GM21619 (cell line): ENCODE results near the gene PHLDA2.

Experiments used
- ATAC-seq: cut with Tn5 transposase; IDR thresholded peaks from one replicate; pipeline ENCODE4 v1.9.1; 2021; ENCODE audit not compliant: unreplicated experiment

The PHLDA2 gene

DNA sequence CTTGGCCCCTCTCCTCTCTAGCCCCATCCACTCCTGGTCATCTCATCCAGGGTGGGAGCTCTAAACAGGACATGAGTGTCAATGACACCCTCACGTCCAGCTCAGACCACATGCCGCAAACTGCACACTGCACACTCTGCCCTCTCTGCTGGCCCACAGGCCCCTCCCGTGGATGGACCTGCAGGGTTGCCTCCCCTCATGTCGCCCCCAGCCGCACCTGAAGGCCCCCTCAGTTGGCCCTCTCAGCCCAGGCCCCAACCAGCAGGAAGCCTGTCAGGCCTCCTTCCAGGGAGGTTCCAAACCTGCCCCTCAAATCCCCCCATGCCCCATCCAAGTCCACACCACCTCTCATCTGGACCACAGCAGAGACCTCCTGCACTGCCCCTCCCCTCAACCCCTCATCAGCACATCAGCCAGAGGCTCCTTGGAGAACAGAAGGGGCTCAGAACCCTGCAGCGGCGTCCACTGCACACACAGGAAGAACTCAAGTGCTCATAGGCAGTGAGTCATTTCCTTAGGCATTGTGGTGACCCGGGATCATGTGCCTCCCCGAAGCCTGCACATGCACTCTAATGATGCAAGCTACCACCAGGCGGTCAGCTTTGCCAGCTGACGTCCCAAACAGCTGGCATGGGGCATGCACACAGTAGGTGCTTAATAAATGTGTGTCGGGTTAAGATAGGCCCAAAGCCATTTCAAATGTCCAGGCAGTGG, 30.7 kb downstream of the PHLDA2 start:
- ATAC-seq = no peak

DNA sequence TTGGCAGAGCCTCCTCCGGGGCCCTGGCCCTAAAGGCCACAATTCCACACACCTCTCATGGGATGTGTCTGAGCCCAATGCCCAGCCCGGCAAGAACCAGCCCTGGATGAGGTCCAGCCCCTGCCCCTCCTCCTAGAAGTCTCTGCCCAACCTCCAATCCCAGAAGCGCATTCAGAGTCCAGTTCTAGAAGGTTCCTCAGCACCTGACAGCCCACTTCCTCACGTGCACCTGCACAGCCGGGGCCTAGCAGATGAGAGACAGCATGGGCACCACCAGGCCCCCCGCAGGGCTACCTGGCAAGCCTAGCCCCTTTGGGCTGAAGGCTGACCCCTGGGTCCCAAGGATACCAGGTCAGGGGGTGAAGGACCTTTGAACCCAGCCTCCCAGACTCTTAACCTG, 32.2 kb downstream of the PHLDA2 start:
- ATAC-seq = no peak

DNA sequence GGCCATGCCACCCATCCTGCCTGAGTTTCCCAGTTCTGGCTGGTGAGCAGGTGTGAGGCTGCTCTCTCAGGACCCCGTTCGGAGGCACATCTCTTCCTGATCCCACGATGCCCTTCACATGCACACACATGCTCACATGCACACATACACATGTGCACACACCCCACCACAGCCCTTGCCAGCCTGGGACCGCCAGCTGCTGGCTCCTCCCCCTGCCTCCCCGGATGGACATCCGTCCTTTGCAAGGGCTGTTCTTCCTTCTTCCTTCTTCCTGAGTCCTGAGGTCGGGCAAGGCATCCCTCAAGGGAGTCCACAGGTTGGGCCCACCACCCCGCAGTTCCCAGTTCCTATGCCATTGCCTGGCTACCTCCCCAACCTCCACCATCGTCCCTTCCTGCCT, 33.2 kb downstream of the PHLDA2 start:
- no peak for ATAC-seq

DNA sequence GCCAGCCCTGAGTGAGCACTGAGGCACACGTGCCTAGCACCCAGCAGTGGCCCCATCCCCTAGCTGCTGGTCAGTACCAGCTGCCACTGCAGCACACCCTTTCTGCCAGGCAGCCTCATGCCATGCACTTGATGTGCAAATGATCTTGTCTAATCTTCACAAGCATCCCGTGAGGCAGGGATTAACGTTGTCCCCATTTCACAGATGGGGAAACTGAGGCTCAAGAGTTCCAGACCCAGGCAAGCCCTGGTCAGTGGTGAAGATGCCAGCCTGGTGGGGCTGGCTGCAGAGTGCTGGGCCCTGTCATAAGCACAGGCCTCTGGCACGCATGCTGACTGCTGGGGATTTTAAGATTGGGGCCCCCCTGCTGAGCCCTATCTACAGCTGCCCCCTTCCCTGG, 35.3 kb downstream of the PHLDA2 start:
- ATAC-seq = no peak

DNA sequence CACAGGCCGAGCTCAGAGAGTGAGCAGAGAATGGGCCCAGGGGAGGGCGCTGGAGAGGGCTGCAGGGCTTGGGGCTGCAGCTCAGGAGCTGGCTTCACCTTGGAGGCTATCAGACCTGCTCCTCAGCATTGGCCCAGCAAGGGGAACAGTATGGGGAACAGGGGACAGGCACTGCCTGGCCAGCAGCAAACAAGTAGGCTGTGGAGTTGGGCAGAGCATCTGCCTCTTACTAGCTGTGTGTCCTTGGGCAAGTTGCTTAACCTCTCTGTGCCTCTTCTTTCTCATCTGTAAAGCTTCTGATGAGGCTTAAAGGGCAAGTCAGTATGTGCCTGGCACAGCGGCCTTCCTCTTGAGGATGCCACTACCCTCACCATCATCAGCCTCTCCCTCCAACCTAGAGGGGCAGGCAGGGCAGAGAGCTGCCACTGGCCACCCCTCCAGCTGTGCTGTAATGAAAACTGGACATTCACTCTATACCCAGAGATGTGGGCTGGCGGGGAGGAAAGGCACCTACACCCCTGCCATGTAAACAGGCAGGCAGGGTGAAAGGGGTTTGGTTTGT, 36.2 kb downstream of the PHLDA2 start:
- no peak for ATAC-seq

DNA sequence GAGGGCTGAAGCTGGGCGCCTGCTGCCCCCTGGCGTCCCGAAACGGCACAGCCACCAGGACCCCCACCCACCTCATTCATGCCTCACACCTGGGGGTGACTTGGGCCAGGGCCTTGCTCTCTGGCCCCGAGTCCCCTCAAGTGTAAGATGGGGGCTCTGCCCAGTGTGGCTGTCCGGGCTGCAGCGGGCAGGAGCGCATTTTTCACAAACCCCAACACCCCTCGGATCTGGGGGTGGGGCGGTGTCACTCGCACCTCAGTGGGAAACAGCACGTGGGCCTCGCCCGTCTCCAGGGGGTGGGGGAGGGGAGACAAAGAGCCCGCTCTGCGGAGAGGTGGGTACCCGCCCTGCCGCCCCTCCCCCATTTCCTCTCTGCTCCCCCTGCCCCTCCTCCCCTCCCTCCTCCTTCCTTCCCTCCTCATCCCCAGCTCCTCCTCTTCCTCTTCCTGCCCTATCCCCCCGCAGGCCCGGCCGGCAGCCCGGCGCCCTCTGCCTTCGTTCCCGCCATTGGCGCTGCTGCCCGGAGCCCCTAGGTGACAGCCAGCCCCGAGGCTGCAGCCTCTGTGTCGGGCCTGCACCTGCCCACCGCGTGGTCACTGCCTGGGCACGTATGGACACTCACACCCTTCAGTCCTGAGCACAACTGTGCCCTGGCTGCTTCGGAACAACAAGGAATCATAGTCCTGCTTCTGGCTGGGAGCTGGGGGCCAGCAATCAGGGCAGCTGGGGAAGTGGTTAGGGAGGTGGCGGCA, 36.8 kb downstream of the PHLDA2 start:
- ATAC-seq = no peak

DNA sequence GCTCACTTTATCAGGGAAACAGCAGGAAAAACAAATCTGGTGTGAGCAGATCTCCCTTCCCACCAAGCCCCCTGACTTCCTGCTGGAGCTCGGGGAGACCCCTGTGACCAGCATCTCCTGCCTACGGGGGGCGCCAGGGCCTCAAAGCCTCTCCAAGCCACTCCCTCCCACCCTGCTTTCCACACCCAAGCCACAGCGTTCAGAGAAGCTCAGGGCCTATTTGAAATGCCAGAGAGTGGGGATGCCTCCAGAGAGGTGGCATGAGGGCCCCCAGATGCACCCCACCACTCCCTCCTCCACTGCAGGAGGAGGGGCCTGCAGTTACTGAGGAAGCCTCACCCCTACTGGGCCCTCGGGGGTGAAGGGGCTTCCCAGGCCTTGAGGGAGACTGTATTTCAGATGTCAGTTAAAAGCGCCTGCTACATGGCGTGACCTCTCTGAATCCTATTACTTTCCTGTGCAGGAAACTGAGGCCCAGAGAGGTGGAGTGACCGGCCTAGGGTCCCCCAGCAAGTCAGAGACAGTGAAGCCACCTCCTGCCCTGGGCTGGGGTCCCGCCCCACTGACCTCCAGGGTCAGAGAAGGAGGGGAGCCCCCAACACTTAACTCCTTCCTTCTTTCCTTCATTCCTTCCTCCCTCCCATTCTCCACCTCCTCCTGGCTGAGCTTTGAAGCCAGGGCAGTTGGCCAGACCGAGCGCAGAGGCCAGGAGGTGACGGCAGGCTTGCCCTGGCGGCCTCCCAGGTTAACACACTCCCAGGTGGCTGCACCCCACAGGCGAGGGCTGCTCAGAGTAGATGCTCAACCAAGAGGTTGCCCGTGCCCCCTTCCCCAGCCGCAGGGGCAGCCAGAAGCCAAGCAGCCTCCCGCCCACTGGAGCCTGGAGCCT, 37.6 kb downstream of the PHLDA2 start:
- no peak for ATAC-seq

DNA sequence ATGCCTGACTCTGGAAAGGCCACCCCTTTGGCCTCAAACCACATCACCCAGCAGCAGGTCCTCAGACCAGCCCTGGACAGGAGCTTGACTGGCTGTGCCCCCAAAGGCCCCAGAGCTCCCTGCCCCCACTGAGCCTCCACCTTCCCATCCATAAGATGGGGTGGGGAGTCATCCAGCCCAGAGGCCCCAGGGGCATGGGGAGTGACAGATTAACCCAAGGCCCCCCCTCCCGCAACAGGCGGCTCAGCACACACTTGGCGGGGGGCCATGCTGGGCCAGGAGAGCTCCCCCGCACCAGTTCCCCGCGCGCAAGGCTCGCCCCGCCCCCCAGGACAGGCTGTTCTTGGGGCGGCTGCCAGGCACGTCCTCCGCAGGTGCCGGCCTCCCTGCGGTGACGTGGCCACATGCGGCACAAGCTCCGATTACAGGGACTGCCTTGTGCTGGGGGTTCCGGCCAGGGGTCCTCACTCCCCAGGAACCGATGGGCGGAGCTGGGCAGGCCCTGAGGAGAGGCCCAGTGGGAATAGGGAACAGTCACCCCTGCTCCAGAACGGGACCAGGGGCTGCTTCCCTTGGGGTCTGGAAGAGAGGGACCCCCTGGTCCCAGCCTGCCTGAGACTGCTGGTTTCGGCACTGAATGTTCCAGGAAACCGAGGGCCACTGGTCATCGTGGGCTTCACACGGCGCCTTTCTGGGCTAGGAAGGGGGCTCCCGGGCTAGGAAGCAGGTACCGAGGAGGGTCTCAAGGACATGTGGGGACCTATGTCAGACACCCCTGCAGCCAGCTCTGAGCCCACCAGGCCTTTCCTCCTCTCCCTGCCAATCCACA, 38.5 kb downstream of the PHLDA2 start:
- ATAC-seq = no peak

DNA sequence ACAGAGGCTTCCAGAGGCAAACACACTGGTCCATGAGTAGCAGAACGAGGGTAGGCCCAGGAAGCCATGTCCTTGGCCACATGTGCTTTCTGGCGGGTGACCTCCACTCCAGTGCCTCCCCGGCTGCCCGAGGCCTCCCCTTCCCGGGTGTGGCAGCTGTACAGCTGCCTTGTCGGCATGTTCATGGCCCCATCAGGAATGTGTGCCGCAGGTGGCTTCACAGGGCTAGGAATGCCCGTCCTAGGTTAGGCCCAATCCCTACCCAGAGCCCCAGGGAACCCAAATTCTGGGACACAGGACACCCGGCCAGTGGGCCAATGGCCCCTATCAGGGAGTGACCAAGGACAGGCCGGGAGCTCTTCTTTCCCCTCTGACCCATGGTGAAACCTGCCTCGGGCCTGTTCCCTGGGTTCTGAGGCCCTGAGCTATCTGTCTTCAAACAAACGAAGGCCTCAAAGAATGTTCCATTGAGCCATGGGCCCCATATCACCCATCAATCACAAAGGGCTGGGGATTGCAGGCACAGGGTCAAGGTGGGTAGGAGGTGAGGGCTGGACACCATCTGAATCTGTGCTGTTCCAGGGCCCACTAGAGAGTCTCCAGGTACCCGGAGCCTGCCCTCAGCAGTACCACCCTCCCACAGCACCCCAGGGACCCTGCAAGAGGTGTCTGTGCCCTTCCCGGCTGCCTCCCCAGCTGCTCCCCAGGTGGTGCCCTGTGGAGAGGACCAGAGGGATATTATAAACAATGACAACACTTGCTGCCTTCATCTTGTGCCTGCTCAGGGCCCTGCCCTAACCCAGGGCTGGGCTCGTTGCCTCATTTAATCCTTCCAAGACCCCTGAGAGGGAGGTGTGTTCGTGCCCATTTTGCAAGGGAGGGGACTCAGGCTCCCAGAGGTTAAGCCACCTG, 39.6 kb downstream of the PHLDA2 start:
- ATAC-seq = no peak

DNA sequence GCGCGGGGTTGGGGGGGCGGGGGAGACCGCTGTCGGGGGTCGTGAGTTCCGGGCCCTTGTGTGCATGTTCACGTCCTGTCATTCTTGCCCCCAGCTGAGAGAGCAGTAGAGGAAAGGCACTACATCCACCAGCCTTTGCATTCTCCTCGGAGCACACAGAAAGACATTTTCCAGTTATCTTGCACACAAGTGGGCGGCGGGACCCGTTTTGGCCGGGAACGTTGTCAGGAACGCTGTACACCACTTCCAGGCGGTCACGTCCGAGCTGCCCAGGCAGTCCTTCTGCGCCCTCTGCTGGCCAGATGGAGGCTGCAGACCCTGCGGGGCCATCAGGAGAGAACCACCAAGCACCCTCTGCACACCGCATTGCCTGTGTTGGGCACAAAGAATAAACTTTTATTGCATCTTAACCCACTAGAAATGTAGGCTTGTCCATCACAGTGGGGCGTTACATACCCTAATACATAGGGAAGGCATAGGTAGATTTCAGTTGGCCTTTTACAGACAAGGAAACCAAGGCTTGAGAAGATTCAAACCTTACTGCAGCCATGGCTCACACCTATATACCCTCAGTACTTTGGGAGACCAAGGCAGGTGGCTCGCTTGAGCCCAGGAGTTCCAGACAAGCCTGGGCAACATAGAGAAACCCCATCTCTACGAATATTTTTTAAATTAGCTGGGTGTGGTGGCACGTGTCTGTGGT, 40.8 kb downstream of the PHLDA2 start:
- ATAC-seq = no peak

DNA sequence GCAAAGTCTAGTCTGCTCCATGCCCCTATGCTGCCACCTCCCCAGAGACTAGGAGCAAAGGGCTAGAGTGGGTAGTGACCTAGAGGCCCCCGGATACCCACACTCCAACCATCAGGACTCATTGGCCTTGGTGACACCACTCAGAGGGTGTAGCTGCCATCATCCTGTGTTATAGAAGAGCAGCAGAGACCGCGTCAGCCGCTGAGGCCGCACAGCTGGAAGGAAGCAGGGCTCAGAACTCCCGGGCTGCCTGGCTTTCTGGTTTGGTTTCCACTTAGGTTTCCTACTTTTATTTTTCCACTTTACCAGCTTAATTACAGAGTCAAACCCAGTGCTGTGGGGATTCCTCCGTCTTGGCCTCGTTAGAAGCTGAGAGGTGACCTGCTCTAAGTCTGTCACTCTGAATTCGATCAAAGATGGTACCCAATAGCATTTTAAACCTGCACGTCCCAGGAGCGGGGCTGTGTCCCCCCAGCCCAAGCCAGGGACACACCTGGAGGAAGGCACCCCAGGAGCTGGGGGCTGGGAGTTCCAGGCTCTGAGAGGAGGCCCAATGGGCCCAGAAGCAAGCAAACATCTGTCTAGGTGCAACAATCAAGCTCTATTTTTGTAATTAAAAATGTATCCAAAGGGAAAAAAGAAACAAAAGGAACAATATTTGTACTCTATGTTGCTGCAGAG, 41.6 kb downstream of the PHLDA2 start:
- ATAC-seq = no peak

DNA sequence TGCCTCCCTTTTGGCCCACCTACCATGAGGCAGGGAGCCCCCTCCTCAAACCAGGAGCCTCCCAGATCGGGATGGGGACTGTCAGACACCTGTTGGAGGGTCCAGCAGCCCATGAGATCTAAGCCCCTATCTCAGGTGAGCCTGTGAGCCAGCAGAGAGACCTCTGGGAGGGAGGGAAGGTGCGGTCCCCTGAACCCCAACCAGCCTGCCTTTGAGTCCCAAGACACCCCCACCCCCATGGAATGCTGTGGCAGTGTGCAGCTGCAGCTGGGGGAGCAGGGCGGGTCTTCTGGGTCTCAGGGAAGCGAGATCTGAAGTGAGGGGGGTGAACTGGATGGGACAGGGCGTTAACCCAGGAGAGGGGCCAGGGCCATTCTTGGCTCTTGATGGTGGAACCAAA, 42.3 kb downstream of the PHLDA2 start:
- ATAC-seq = no peak

DNA sequence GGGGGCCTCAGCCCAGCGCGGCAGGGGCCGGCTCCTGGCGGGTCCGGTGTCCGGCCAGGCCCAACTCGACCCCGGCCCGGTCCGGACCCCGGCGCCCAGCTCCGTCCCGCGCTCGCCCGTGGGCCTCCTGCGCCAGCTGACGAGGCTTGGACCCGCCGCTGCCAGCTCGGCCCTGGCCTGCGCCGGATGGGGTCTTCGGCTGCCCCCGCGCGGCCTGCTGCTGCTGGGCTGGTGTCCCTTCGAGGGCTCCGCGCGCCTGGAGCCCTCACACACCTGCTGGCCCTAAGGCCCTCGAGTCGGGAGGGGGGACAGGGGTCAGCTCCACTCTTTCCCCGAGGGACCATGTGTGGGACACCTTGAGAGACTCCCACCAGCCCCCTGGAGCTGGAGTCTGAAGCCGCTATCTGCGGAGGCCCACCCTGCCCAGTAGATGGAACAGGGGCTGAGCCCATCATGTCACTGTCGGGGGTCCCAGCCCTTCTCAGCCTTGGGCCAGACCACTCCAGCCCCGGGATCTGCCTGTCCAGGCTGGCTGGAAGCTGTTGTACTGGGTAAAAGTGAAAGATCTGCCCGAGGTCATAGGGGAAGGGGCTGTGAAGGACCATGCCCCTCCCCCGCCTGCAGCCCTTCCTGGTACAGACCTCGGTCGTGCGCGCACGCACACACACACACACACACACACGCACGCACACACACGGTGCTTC, 42.9 kb downstream of the PHLDA2 start:
- ATAC-seq = no peak

DNA sequence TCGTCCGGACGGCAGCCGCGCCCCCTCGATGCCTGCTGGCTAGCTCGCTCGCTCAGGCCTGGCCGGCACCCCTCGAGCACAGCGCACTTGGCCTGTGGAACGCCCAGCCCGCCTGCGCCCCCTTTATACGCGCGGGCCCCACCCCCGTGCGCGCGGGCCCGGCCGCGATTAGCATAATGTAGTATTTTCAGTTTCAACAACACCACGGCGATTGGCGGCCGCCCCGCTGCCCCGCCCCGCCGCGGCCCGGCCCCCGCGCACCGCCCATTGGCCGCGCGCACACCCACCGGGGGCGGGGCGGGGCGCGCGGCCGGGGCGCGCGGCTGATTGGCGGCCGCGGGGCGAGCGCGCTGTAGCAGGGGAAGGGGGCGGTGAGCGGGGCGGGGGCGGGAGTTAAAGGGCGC, 43.5 kb downstream of the PHLDA2 start, which contains the start of gene CDKN1C:
Gene CDKN1C (minus strand): TSS at position 98 of the 404 bp plus-strand sequence. CDS start 319 bp downstream, outside the sequence.
- peak; percentile 67 for ATAC-seq

DNA sequence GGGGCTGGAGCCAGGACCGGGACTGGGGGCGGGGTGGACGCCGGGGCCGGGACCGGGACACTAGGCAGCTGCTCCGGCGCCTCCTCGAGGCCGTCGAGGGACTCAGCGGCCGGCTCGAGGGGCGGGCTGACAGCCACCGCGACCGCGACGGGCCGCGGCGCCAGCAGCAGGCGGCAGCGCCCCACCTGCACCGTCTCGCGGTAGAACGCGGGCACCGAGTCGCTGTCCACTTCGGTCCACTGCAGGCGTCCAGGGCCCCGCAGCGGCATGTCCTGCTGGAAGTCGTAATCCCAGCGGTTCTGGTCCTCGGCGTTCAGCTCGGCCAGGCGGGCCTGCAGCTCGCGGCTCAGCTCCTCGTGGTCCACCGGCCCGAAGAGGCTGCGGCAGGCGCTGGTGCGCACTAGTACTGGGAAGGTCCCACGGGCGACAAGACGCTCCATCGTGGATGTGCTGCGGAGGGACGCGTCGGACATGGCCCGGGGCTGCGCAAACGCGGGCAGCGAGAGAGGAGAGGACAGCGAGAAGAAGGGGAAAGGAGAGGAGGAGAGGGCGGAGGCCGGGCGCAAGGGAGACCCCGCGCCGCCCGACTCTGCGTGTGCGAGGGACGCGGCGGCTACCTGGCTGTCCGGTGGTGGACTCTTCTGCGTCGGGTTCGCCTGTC, 44.1 kb downstream of the PHLDA2 start:
- ATAC-seq = no peak

DNA sequence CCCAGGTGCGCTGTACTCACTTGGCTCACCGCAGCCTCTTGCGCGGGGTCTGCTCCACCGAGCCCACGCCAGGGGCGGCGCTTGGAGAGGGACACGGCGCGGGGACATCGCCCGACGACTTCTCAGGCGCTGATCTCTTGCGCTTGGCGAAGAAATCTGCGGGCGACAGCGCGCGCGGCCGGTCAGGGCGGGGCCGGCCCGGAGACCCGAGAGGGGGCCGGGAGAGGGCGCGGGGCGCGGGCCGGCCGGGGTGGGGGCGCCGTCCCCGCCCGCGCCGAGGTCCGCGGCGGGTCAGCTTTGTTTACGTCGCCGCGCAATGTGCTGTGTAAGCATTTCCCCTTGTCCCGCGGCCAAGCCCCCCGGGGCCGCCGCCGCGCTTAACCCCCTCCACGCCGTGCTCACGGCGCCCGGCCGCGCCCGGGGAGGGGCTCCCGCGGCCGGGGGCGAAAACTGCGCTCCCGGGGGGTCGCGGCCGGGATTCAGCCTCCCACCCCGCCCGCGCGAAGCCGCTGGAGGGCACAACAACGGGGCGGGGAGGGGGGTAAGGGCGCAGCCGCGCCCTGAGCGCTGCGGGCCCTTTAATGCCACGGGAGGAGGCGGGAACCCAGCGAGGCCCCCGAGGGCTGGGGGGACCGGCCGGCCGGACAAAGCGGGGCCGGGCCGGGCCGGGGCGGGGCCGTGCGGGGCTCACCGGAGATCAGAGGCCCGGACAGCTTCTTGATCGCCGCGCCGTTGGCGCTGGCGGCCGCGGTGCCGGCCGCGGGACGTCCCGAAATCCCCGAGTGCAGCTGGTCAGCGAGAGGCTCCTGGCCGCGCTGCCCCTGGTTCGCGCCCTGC, 45.0 kb downstream of the PHLDA2 start:
- no peak for ATAC-seq
